Testis (tissue), 2 donors: ENCODE results near the gene WFS1.

ENCODE experiments used
- CTCF ChIP-seq, 3 experiments: fragments of 450-650 bp in 2 of 3; fragments of 200-600 bp in 1 of 3; sonication (generic) in 1 of 3; IDR thresholded peaks; one replicate each; pipeline ENCODE4 v1.5.1; 2016 to 2019; ENCODE audit warnings: antibody characterized with exemption in 3 of 3, mild to moderate bottlenecking in 2 of 3, moderate library complexity in 1 of 3
- POLR2A ChIP-seq: fragments of 450-650 bp; IDR thresholded peaks from one replicate; pipeline ENCODE4 v1.6.1; 2017; ENCODE audit warnings: antibody characterized with exemption, mild to moderate bottlenecking, moderate library complexity

GRCh38 chr4:6231663-6232165, 37.9 kb upstream of the WFS1 start:
- no peak for TF ChIP-seq CTCF (IDR thresholded peaks at IDR 0.05)
- no peak for TF ChIP-seq POLR2A
